ENCODE measurements around the gene CDH20. TPM values are rescaled to one million over a fixed set of nuclear protein-coding genes. Genes with fewer than 3 reads are reported as not detected.

CDH20 gene
- total and polyA plus RNA-seq, 12 donors = 0.07 to 0.39 (median 0.08) TPM; not detected in 8

DNA sequence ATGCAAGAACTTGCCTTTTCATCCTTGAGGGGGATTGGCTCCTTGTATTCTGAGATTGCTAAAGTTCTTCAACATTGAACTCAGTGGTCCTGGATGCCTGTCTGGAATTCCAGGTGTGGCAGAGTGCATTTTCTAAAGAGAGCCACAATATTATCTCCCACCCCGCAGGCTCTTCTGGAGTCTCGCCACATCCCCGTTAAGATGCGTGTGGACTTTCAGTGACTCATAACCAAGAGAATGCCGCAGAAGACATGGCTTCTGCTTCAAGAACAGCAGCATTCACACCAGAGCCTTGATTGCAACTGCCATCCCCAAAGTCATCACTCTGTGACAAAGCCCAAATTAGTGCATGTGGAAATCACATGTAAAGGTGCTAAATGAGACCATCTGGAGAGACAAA is 142.7 kb downstream of the CDH20 start:
- ATAC-seq = no peak
- Histone ChIP-seq H3K27me3 (peaks cover 0 to 4% (median 0%) of the 10 kb centered on the region in 7 donors), H3K4me3 (no peak overlapping the region), H3K36me3 (no peaks in the 10 kb centered on the region), H3K4me1 (peaks cover 0 to 11% (median 0%) of the 10 kb centered on the region in 9 donors), H3K9me3 (no peaks in the 10 kb centered on the region), H3K27ac (no peak overlapping the region)
- no peak for DNase-seq
- WGBS, 2 donors = 79 to 83% methylated on average over 5 of the region's 5 CpGs
- intact Hi-C loops (cut with DNase I) = no loop called here
- TF ChIP-seq CTCF (IDR thresholded peaks at IDR 0.05) = no peak

- ATAC-seq (no peak), DNase-seq (no peak)
- H3K9me3 ChIP-seq = no peaks in the 10 kb centered on the region
- WGBS, 2 donors = 59 to 63% methylated on average over 3 of the region's 3 CpGs
- no peaks in the 10 kb centered on the region for H3K4me1 ChIP-seq
- H3K27ac ChIP-seq = no peak overlapping the region
- no peak for TF ChIP-seq CTCF (IDR thresholded peaks at IDR 0.05)
- no peaks in the 10 kb centered on the region for H3K36me3 ChIP-seq
- H3K4me3 ChIP-seq = no peak overlapping the region
- intact Hi-C loops (cut with DNase I) = no loop called here
- H3K27me3 ChIP-seq = no peaks in the 10 kb centered on the region
These were observed 156.1 kb downstream of the CDH20 start for GRCh38 chr18:61489334-61489733.

GRCh38 chr18:61496374-61496773 is 163.1 kb downstream of the CDH20 start:
- H3K27me3 ChIP-seq = peaks cover 0 to 8% (median 0%) of the 10 kb centered on the region in 7 donors
- no peaks in the 10 kb centered on the region for H3K4me1 ChIP-seq
- no peaks in the 10 kb centered on the region for H3K36me3 ChIP-seq
- ATAC-seq (no peak), DNase-seq (no peak)
- intact Hi-C loops (cut with DNase I) = loop anchor here in 1 of 10 donors (10.0 kb wide), 1 partner anchor 172 kb away; no protein-coding TSS in a partner anchor
- 62 to 69% methylated on average over 18 of the region's 18 CpGs for WGBS, 2 donors
- H3K27ac ChIP-seq = no peak overlapping the region
- no peak for TF ChIP-seq CTCF (IDR thresholded peaks at IDR 0.05)
- no peak overlapping the region for H3K4me3 ChIP-seq
- H3K9me3 ChIP-seq = no peaks in the 10 kb centered on the region

- intact Hi-C loops (cut with DNase I) = loop anchor here in 2 of 10 donors (1.0 to 10.0 kb wide), 2 partner anchors 9 to 173 kb away; no protein-coding TSS in a partner anchor
- Histone ChIP-seq H3K27me3 (peaks cover 0 to 8% (median 0%) of the 10 kb centered on the region in 7 donors), H3K4me3 (no peak overlapping the region), H3K9me3 (no peaks in the 10 kb centered on the region), H3K27ac (no peak overlapping the region), H3K4me1 (peaks cover 0 to 3% (median 0%) of the 10 kb centered on the region in 9 donors), H3K36me3 (no peaks in the 10 kb centered on the region)
- 86 to 88% methylated on average over 3 of the region's 3 CpGs for WGBS, 2 donors
- DNase-seq (no peak), ATAC-seq (no peak)
- TF ChIP-seq CTCF (IDR thresholded peaks at IDR 0.05) = no peak
These were observed 164.2 kb downstream of the CDH20 start for GRCh38 chr18:61497422-61497821.
